ENCODE data around the gene C3orf20.
"Not testable (repeated sequence)": the region's sequence is repeated elsewhere in the genome, so short reads cannot be mapped to it uniquely, and the experiment has no call there.

The C3orf20 gene

GRCh38 chr3:14698601-14699244 is 23.8 kb downstream of the C3orf20 start:
- DNase-seq (ENCODE audit: low read depth, low spot score), result no peak

GRCh38 chr3:14699643-14700042 is 24.7 kb downstream of the C3orf20 start:
- no peak for DNase-seq (ENCODE audit: low read depth, low spot score)

DNA sequence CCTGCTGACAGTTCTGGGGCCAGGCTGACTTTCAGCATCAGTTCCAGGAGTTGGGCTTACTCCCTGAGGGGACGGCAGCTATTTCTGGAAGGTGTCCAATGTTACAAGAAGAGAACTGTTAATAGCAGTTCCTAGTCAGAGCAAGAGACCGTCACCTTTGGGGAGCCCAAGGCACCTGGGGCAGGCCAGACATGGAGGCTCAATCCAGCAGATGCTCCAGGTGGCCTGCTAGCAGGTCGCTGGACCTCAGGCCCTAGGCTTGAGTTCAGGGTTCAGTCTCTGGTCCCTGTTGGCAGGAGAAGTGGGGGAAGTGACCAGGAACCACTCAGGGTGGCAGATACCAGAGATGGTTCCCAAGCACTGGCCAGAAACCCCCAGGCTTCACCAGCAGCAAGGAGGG is 25.9 kb downstream of the C3orf20 start:
- no peak for DNase-seq (ENCODE audit: low read depth, low spot score)

- DNase-seq (ENCODE audit: low read depth, low spot score), result no peak
These were observed 26.7 kb downstream of the C3orf20 start for GRCh38 chr3:14701676-14702075.

- DNase-seq (ENCODE audit: low read depth, low spot score), result no peak
These were observed 28.3 kb downstream of the C3orf20 start for GRCh38 chr3:14703128-14703750.

DNA sequence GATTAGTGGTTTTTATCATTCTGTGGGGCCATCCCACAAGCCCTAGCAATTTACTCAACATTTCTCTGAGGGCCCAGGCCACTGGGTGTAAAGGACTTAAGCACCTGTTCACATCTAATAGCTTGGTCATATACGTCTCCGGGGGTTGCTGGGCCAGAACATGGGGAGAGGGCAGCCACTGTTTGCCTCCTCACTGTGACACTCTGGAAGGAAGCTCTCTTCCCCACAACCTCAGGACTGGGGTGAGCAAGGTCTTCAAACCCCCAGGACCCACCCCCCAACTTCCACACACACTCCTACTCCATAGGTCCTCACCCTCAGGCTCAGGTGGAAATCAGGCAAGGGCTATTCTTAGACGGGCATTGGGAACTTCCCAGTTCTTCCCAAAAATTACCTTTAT is 28.9 kb downstream of the C3orf20 start:
- DNase-seq (ENCODE audit: low read depth, low spot score), result no peak

DNA sequence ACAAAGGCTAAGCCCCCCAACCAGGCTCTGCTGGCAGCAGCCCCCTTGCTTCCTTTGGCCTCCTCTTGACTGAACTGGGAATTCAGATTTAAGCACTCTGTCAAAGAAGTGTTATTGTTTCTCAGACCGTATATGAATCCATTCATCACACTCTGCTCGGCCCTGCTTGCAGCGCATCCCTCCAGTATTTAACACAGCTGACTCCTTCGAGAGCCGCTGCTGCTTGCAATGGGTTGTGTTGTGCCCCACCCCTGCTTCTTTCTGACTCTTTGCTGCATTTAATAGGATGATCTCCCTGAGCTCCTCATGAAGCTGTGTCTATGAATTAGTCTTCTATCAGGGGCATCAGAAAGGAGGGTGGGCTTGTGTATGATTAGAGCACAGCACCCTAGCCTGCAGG is 31.2 kb downstream of the C3orf20 start:
- DNase-seq (ENCODE audit: low read depth, low spot score), result no peak

GRCh38 chr3:14716591-14716990 is 41.6 kb downstream of the C3orf20 start:
- DNase-seq (ENCODE audit: low read depth, low spot score), result no peak

DNA sequence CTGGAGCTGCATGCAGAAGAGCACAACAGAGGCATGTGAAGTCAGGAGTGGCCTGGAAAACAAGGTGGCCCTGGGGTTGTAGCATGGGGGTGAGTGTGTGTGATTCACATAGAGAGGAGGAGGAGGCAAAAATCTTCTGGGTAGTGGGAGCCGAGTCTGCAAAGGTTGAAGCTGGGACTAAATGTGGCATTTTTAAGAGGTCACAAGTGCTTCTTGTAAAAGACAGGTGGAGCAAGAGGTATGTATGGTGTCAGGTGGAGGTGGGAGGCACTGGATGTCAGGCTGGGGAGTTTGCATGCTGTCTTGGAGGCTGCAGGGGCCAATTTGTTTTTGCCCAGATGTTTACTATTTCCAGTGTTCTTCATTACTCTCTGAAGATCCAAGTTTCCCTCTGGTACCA is 42.4 kb downstream of the C3orf20 start:
- no peak for DNase-seq (ENCODE audit: low read depth, low spot score)

- DNase-seq (ENCODE audit: low read depth, low spot score), result no peak
These were observed 43.6 kb downstream of the C3orf20 start for GRCh38 chr3:14718539-14718938.

DNA sequence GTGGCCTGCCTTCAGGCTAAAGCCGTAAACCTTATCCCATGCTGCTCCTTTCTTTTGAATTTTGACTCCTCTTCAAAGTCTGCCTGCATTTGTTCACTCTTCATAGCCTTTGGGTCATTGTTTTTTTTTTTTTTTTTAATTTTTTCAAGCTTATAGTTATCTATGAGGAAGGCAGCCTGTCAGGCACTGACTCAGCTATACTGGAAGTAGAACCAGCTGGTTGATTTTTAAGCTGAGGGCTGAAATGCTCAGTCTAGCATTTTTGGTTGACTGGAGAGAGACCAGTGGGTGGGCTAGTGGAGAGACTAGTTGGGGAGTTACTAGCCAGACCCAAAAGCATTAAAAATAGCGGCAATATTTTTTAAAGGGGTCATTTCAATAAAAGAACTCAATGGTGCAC is 44.1 kb downstream of the C3orf20 start:
- no peak for DNase-seq (ENCODE audit: low read depth, low spot score)

GRCh38 chr3:14721126-14721864 is 46.4 kb downstream of the C3orf20 start:
- DNase-seq (ENCODE audit: low read depth, low spot score), result no peak

DNA sequence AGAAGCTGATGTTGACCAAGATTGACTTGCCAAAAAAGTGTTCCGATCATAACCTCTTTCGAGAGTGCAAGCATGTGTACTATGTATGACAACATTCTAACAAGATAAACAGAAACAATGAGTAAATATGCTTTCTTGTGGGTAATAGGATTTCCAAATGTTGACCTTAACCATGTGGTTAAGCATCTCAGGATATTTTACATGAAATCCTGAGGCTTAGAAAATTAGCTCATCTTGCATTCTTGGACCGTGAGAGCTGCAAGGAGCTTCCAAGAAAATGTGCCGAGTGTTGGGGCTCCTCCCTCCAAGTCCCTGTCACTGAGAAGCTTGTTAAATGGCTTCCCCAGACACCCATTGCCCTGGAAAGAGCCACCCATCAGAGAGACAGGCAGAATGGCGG is 50.1 kb downstream of the C3orf20 start:
- DNase-seq (ENCODE audit: low read depth, low spot score), result no peak

- DNase-seq (ENCODE audit: low read depth, low spot score), result no peak
These were observed 50.9 kb downstream of the C3orf20 start for GRCh38 chr3:14725564-14726440.

DNA sequence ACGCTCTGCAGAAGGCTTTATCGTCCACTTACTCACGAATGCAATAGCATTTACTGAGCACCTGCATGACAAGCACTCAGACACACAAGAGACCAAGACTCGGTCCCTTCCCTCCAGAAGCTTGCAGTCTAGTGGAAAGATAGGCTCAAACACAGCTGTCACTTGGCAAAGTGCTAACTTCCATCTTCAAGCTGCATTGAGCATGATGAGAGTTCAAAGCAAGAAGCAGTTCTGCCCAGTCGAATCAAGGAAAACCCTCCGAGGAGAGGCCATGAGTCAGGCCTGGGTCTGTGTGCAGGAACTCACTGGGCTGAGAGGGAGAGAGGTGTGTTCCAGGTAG is 51.5 kb downstream of the C3orf20 start:
- DNase-seq (ENCODE audit: low read depth, low spot score), result no peak

DNA sequence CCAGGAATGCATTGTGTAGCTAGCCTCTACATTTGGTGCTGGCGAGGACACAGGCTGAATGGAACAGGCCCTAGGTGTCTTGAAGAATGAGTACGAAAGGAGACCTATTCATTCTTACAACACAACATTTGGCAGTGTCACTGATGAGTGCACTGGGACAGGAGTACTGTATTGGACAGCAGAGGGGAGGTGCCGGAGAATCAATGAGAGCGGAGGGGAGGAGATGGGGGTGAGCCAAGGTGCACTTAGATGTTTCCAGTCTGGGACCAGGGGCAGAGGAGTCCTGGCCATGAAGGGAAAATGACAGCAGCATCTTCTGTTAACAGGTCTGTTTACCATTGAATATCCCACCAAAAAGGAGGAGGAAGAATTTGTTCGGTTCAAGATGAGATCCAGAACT is 53.2 kb downstream of the C3orf20 start:
- DNase-seq (ENCODE audit: low read depth, low spot score), result no peak

DNA sequence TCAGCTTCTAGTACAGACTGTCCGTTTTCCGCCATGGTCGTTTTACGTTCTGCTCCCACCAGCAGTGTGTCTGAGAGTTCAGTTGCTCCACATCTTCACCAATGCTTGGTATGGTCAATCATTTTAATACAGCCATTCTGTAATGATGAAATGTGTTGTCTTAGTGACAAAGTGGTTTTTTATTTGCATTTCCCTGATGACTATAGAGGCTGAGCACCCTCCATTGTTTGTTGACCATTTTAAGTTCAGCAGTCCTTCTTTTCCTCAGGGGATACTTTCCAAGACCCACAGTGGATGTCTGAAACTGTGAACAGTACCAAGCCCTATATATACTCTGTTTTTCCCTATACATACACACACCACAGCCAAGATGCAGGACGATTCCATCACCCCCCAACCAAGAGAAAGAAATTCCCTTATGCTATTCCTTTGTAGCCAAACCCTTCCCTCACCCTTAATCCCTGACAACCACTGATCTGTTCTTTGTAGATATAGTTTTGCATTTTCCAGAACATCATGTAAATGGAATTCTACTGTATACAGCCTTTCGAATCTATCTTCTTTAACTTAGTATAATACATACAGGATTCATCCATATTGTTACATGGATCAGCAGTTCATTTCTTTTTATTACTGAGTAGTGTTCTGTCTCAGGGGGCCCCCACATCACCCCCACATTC is 55.9 kb downstream of the C3orf20 start:
- DNase-seq (ENCODE audit: low read depth, low spot score), result no peak

DNA sequence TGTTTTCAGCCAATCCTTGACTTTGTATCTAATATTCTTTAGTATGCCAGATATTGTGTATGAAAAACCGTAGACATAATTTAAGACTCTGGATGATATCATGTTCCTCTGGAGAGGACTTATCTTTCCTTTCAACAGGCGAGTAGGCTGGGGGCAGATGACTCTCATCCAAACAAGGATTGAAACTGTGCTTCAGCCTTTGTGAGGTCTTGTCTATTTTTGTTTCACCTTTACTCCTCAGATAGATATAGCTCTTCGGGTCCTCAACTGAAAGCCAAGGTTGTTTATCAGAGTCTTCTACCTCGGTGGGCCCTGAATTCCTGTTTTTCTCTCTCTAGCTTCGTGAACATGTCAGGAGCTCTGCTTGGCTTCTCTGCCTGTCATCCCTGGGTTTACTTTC is 66.0 kb downstream of the C3orf20 start:
- DNase-seq (ENCODE audit: low read depth, low spot score), result no peak

- DNase-seq (ENCODE audit: low read depth, low spot score), result no peak
These were observed 66.6 kb downstream of the C3orf20 start for GRCh38 chr3:14741510-14741909.

- no peak for DNase-seq (ENCODE audit: low read depth, low spot score)
These were observed 69.6 kb downstream of the C3orf20 start for GRCh38 chr3:14744556-14744955.

- no peak for DNase-seq (ENCODE audit: low read depth, low spot score)
These were observed 75.7 kb downstream of the C3orf20 start for GRCh38 chr3:14750650-14751049.

GRCh38 chr3:14752979-14753378 is 78.0 kb downstream of the C3orf20 start:
- DNase-seq (ENCODE audit: low read depth, low spot score), result not testable (repeated sequence)
